Measurements from ENCODE around the gene MRPL18. TPM values are rescaled to one million over a fixed set of nuclear protein-coding genes. Genes with fewer than 3 reads are reported as not detected.

The MRPL18 gene
- total RNA-seq, 4 donors from 2014 or later = 38.0 to 85.2 (median 74.1) TPM

GRCh38 chr6:159817951-159818739 lies 27.9 kb downstream of the MRPL18 start:
- DNase-seq (ENCODE audit: low spot score in 2 of 2) = no peak
- Histone ChIP-seq H3K27ac (no peak overlapping the region), H3K9me3 (no peaks in the 10 kb centered on the region), H3K27me3 (no peaks in the 10 kb centered on the region), H3K36me3 (peaks cover 0 to 21% (median 0%) of the 10 kb centered on the region in 3 donors), H3K4me1 (no peaks in the 10 kb centered on the region), H3K4me3 (no peak overlapping the region)
- WGBS, 2 donors = 87 to 90% methylated on average over 21 to 23 of the region's 23 CpGs
- TF ChIP-seq POLR2A (IDR thresholded peaks at IDR 0.05) = no peak
- no peak for TF ChIP-seq EP300 (IDR thresholded peaks at IDR 0.05)
- no peak for TF ChIP-seq CTCF (IDR thresholded peaks at IDR 0.05)

GRCh38 chr6:159819098-159819497 lies 28.8 kb downstream of the MRPL18 start:
- WGBS, 2 donors = 89 to 92% methylated on average over 16 of the region's 16 CpGs
- peaks cover 0 to 21% (median 0%) of the 10 kb centered on the region in 3 donors for H3K36me3 ChIP-seq
- H3K27ac ChIP-seq = no peak overlapping the region
- no peak for DNase-seq (ENCODE audit: low spot score in 2 of 2)
- H3K27me3 ChIP-seq = no peaks in the 10 kb centered on the region
- H3K4me1 ChIP-seq = no peaks in the 10 kb centered on the region
- TF ChIP-seq EP300 (IDR thresholded peaks at IDR 0.05) (no peak), CTCF (IDR thresholded peaks at IDR 0.05) (no peak), POLR2A (IDR thresholded peaks at IDR 0.05) (no peak)
- H3K9me3 ChIP-seq = no peaks in the 10 kb centered on the region
- no peak overlapping the region for H3K4me3 ChIP-seq

- Histone ChIP-seq H3K9me3 (no peaks in the 10 kb centered on the region), H3K27ac (no peak overlapping the region), H3K4me3 (no peak overlapping the region), H3K27me3 (no peaks in the 10 kb centered on the region), H3K36me3 (peaks cover 0 to 21% (median 0%) of the 10 kb centered on the region in 3 donors), H3K4me1 (no peaks in the 10 kb centered on the region)
- 55 to 59% methylated on average over 28 of the region's 28 CpGs for WGBS, 2 donors
- no peak for DNase-seq (ENCODE audit: low spot score in 2 of 2)
- no peak for TF ChIP-seq EP300 (IDR thresholded peaks at IDR 0.05)
- TF ChIP-seq CTCF (IDR thresholded peaks at IDR 0.05) = no peak
- no peak for TF ChIP-seq POLR2A (IDR thresholded peaks at IDR 0.05)
These were observed 29.8 kb downstream of the MRPL18 start for GRCh38 chr6:159819932-159820640.

- Histone ChIP-seq H3K9me3 (no peaks in the 10 kb centered on the region), H3K36me3 (peaks cover 0 to 21% (median 0%) of the 10 kb centered on the region in 3 donors), H3K27ac (no peak overlapping the region), H3K4me1 (no peaks in the 10 kb centered on the region), H3K27me3 (no peaks in the 10 kb centered on the region), H3K4me3 (no peak overlapping the region)
- 80 to 88% methylated on average over 11 of the region's 11 CpGs for WGBS, 2 donors
- TF ChIP-seq POLR2A (IDR thresholded peaks at IDR 0.05) = no peak
- TF ChIP-seq EP300 (IDR thresholded peaks at IDR 0.05) = no peak
- TF ChIP-seq CTCF (IDR thresholded peaks at IDR 0.05) = no peak
- DNase-seq (ENCODE audit: low spot score in 2 of 2) = no peak
These were observed 30.9 kb downstream of the MRPL18 start for GRCh38 chr6:159821122-159821521.

GRCh38 chr6:159821726-159822125 lies 31.5 kb downstream of the MRPL18 start:
- Histone ChIP-seq H3K4me1 (no peaks in the 10 kb centered on the region), H3K4me3 (no peak overlapping the region), H3K36me3 (peaks cover 0 to 21% (median 0%) of the 10 kb centered on the region in 3 donors), H3K27me3 (no peaks in the 10 kb centered on the region), H3K9me3 (no peaks in the 10 kb centered on the region), H3K27ac (no peak overlapping the region)
- WGBS, 2 donors = 90 to 92% methylated on average over 7 to 10 of the region's 10 CpGs
- no peak for TF ChIP-seq EP300 (IDR thresholded peaks at IDR 0.05)
- no peak for TF ChIP-seq POLR2A (IDR thresholded peaks at IDR 0.05)
- no peak for TF ChIP-seq CTCF (IDR thresholded peaks at IDR 0.05)
- DNase-seq (ENCODE audit: low spot score in 2 of 2) = no peak
